ENCODE data around the gene ATP6V1F. TPM values are rescaled to one million over a fixed set of nuclear protein-coding genes. Genes with fewer than 3 reads are reported as not detected.

The ATP6V1F gene
- total RNA-seq, 4 donors from 2014 or later = 103 to 148 (median 130) TPM

DNA sequence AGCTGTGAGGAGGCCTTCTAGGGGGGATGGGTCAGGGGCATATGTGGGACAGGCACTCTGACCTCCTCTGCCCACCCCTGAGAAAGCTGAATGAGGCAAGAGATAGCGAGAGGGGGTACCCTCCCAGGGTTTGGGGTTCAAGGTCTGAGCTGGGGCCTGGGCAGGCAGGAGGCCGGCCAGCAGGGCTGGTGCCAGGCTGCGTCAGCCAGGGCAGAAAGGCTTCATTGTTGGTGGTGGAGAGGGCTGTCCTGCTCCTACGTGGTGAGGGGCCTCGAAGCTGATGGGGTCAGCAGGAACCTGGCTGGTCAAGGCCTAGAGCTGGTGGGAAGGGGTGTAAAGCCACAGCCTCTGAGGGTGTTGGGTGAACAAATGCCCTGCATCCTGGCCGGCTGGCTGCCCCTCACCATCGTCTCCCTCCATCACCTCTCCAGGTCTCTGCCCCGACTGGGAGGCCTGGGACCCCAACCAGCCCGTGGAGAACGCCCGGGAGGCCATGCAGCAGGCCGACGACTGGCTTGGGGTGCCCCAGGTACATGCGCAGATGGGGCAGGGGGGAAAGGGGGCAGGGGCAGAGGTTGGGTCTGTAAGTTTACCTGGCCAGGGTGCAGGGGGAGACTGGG lies 25.8 kb upstream of the ATP6V1F start:
- Histone ChIP-seq H3K27ac (peak overlapping the region in 3 of 4 donors; percentile 61 to 79 (median 68)), H3K4me3 (no peak overlapping the region), H3K9me3 (no peaks in the 10 kb centered on the region), H3K36me3 (peaks cover 0 to 39% (median 0%) of the 10 kb centered on the region in 3 donors), H3K27me3 (peaks cover 0 to 21% (median 0%) of the 10 kb centered on the region in 4 donors), H3K4me1 (peaks cover 8 to 58% (median 24%) of the 10 kb centered on the region in 3 donors)
- TF ChIP-seq, protein P1, sequence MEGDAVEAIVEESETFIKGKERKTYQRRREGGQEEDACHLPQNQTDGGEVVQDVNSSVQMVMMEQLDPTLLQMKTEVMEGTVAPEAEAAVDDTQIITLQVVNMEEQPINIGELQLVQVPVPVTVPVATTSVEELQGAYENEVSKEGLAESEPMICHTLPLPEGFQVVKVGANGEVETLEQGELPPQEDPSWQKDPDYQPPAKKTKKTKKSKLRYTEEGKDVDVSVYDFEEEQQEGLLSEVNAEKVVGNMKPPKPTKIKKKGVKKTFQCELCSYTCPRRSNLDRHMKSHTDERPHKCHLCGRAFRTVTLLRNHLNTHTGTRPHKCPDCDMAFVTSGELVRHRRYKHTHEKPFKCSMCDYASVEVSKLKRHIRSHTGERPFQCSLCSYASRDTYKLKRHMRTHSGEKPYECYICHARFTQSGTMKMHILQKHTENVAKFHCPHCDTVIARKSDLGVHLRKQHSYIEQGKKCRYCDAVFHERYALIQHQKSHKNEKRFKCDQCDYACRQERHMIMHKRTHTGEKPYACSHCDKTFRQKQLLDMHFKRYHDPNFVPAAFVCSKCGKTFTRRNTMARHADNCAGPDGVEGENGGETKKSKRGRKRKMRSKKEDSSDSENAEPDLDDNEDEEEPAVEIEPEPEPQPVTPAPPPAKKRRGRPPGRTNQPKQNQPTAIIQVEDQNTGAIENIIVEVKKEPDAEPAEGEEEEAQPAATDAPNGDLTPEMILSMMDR (IDR thresholded peaks at IDR 0.05) = no peak
- TF ChIP-seq POLR2A (IDR thresholded peaks at IDR 0.05) = no peak
- WGBS, 2 donors = 62 to 100% methylated on average over 2 to 5 of the region's 14 CpGs
- no peak for DNase-seq
- intact Hi-C loops (cut with DNase I) = no loop called here

DNA sequence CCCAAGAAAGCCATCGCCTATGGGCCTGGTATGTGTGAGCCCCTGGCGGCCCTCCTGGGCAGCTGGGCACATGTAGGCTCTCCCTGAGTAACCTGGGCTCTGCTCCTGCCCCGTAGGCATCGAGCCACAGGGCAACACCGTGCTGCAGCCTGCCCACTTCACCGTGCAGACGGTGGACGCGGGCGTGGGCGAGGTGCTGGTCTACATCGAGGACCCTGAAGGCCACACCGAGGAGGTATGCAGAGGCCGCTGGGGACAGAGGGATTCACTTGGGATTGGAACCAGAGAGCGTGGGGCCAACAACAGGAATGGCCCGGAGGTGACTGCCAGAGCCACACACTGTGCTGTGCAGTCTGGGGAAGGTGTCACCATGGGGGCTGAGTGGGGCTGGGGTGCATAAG lies 25.1 kb upstream of the ATP6V1F start:
- WGBS, 2 donors = 90% methylated on average over 2 to 10 of the region's 16 CpGs

DNA sequence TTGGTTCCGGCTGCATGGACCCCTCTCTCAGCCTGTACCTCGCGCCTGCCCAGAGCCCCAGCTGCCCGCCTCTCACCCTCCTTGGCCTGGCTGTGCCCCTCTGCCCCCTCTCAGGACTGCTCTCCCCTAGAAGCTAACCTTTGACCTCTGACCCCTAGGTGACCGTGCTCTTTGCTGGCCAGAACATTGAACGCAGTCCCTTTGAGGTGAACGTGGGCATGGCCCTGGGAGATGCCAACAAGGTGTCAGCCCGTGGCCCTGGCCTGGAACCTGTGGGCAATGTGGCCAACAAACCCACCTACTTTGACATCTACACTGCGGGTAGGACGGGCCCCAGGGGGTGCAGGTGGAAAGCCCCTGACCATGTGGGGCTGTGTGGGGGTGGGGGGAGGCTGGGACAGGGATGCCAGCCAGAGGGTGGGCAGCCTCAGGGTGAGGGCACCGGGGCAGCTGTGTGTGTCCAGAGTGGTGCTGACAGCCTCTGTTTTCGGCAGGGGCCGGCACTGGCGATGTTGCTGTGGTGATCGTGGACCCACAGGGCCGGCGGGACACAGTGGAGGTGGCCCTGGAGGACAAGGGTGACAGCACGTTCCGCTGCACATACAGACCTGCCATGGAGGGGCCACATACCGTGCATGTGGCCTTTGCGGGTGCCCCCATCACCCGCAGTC lies 24.4 kb upstream of the ATP6V1F start:
- no peak for TF ChIP-seq POLR2A (IDR thresholded peaks at IDR 0.05)
- TF ChIP-seq, protein P1 (IDR thresholded peaks at IDR 0.05) = no peak
- Histone ChIP-seq H3K9me3 (no peaks in the 10 kb centered on the region), H3K27ac (peak overlapping the region in 1 of 4 donors; percentile 39), H3K4me3 (no peak overlapping the region), H3K36me3 (peaks cover 0 to 48% (median 0%) of the 10 kb centered on the region in 3 donors), H3K27me3 (peaks cover 0 to 7% (median 0%) of the 10 kb centered on the region in 4 donors), H3K4me1 (peaks cover 0 to 49% (median 10%) of the 10 kb centered on the region in 3 donors)
- 92% methylated on average over 6 to 7 of the region's 22 CpGs for WGBS, 2 donors
- DNase-seq = no peak
- intact Hi-C loops (cut with DNase I) = no loop called here

More for the DNA sequence above, 25.1 kb upstream of the ATP6V1F start:
- H3K27ac ChIP-seq = peak overlapping the region in 1 of 4 donors; percentile 79
- intact Hi-C loops (cut with DNase I) = no loop called here
- peaks cover 0 to 14% (median 0%) of the 10 kb centered on the region in 4 donors for H3K27me3 ChIP-seq
- TF ChIP-seq, protein P1 (IDR thresholded peaks at IDR 0.05) = no peak
- no peak for TF ChIP-seq POLR2A (IDR thresholded peaks at IDR 0.05)
- peaks cover 4 to 56% (median 17%) of the 10 kb centered on the region in 3 donors for H3K4me1 ChIP-seq
- no peaks in the 10 kb centered on the region for H3K9me3 ChIP-seq
- no peak for DNase-seq
- no peak overlapping the region for H3K4me3 ChIP-seq
- H3K36me3 ChIP-seq = peaks cover 0 to 41% (median 0%) of the 10 kb centered on the region in 3 donors

DNA sequence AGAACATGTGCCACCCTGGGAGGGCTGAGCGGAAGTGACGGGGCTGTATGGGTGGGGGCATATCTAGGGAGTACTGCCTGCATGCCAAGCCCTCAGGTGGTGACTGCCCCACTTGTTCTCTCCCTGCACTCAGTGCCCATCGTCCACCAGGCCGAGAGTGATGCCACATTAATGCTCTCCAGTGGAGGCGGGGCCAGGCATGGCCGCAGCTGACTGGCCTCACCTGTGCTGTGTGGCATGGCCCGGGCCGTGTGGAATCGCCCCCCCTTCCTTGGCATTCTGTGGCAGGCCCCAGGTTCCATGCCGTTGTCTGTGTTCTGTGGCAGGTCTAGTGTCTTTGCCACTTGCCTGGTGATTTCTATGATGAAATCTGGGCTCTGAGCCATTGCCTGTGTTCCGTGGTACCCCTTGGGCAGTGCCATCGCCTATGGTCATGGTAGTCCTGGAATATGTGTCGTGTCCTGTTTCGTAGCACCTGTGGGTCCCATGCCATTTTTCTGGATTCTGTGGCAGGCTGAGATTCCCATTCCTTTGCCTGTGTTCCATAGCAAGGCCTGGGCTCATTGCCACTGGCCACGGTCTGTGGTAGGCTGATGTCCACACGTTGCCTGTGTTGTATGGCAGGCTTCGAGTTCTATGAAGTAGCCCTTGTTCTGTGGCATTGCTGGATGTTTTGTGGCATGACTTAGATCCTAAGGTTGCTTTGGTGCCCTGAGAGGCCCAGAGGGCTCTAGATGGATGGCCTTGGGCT lies 23.5 kb upstream of the ATP6V1F start:
- no peak overlapping the region for H3K4me3 ChIP-seq
- H3K27me3 ChIP-seq = peaks cover 0 to under 1% (median 0%) of the 10 kb centered on the region in 4 donors
- intact Hi-C loops (cut with DNase I) = no loop called here
- H3K36me3 ChIP-seq = peaks cover 0 to 58% (median 0%) of the 10 kb centered on the region in 3 donors
- no peaks in the 10 kb centered on the region for H3K9me3 ChIP-seq
- peak overlapping the region in 1 of 4 donors; percentile 39 for H3K27ac ChIP-seq
- no peak for DNase-seq
- no peak for TF ChIP-seq POLR2A (IDR thresholded peaks at IDR 0.05)
- TF ChIP-seq, protein P1 (IDR thresholded peaks at IDR 0.05) = no peak
- peaks cover 0 to 40% (median under 1%) of the 10 kb centered on the region in 3 donors for H3K4me1 ChIP-seq
- WGBS, 2 donors = 86% methylated on average over 4 to 9 of the region's 17 CpGs
